ENCODE data around the gene LLGL1. TPM values are rescaled to one million over a fixed set of nuclear protein-coding genes. Genes with fewer than 3 reads are reported as not detected.

Gene LLGL1
- total and polyA plus RNA-seq, 10 of the 15 experiments (the other 5 are each of a cell fraction or from before 2014, with no cell fraction given): 0.02 to 9.2 (median 2.5) TPM

DNA sequence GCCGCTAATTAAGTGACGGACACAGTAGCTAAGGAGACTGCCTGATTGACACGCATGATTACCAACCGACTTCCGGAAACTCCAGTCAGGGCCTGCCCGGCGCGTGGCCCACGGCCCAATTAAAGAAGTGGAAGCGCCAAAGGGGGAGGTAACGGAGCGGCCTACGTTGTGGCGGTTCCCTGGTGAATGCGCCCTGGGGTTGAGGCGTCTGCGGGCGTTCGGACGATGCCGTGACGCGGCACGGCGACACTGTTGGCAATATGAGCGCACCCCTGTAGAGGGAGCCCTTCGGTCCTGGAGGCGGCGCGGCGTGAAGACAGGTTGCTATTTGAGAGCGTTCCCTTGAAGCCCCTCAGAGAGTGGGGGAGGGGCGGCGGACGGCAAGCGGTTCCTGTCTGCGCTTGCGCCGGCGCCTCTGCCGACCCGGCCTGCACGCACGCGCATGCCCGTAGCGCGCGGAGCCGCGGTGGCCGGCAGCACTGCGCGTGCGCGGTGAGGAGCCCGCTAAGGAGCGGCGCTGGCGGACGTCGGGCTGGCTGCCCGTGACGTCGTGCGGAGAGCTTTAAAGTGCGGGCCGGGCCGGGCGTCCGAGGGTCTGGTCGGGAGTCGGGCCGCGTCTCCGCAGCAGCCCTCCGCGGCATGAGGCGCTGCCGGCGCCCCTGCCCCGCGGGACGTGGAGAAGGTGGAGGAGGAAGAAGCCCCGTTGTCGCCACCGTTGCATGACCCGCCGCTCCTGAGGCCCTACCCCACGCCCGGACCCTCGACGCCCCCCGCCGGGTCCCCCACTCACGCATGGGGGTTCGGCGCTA, 41.9 kb upstream of the LLGL1 start, which contains the start of gene ALKBH5 (continued):
- no peak for TF ChIP-seq YBX1 (IDR thresholded peaks at IDR 0.05)
- TF ChIP-seq CHD2 (IDR thresholded peaks at IDR 0.05; ENCODE audit: borderline replicate concordance, low read depth, low read length): peak; percentile 93
- TF ChIP-seq ZNF217 (IDR thresholded peaks at IDR 0.05): no peak
- TF ChIP-seq, protein P1, sequence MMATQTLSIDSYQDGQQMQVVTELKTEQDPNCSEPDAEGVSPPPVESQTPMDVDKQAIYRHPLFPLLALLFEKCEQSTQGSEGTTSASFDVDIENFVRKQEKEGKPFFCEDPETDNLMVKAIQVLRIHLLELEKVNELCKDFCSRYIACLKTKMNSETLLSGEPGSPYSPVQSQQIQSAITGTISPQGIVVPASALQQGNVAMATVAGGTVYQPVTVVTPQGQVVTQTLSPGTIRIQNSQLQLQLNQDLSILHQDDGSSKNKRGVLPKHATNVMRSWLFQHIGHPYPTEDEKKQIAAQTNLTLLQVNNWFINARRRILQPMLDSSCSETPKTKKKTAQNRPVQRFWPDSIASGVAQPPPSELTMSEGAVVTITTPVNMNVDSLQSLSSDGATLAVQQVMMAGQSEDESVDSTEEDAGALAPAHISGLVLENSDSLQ (IDR thresholded peaks at IDR 0.05): peak; percentile 100
- TF ChIP-seq STAT1 (conservative IDR thresholded peaks at IDR 0.05): 0 out of 2 replicates have a peak, but pooled peaks have one; percentile 70
- peak; percentile 92 for TF ChIP-seq CREM (IDR thresholded peaks at IDR 0.05; ENCODE audit: low read depth)
- TF ChIP-seq TAF1 (IDR thresholded peaks at IDR 0.05; ENCODE audit: borderline replicate concordance, low read depth, low read length): peak; percentile 32; the same call in 1 of the 2 replicates
- TF ChIP-seq, protein P2, sequence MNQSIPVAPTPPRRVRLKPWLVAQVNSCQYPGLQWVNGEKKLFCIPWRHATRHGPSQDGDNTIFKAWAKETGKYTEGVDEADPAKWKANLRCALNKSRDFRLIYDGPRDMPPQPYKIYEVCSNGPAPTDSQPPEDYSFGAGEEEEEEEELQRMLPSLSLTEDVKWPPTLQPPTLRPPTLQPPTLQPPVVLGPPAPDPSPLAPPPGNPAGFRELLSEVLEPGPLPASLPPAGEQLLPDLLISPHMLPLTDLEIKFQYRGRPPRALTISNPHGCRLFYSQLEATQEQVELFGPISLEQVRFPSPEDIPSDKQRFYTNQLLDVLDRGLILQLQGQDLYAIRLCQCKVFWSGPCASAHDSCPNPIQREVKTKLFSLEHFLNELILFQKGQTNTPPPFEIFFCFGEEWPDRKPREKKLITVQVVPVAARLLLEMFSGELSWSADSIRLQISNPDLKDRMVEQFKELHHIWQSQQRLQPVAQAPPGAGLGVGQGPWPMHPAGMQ (IDR thresholded peaks at IDR 0.05; ENCODE audit: borderline replicate concordance): no peak
- TF ChIP-seq IKZF1 (conservative IDR thresholded peaks at IDR 0.05): peak; percentile 100
- peak; percentile 30; the same call in 1 of the 2 replicates for TF ChIP-seq PAX5 (IDR thresholded peaks at IDR 0.05; ENCODE audit: borderline replicate concordance, low read depth, low read length)
- peak; percentile 53 for TF ChIP-seq RB1 (IDR thresholded peaks at IDR 0.05; ENCODE audit: borderline replicate concordance)
- peak; percentile 48 for TF ChIP-seq ATF7 (IDR thresholded peaks at IDR 0.05; ENCODE audit: low read depth)
- TF ChIP-seq, protein P3, sequence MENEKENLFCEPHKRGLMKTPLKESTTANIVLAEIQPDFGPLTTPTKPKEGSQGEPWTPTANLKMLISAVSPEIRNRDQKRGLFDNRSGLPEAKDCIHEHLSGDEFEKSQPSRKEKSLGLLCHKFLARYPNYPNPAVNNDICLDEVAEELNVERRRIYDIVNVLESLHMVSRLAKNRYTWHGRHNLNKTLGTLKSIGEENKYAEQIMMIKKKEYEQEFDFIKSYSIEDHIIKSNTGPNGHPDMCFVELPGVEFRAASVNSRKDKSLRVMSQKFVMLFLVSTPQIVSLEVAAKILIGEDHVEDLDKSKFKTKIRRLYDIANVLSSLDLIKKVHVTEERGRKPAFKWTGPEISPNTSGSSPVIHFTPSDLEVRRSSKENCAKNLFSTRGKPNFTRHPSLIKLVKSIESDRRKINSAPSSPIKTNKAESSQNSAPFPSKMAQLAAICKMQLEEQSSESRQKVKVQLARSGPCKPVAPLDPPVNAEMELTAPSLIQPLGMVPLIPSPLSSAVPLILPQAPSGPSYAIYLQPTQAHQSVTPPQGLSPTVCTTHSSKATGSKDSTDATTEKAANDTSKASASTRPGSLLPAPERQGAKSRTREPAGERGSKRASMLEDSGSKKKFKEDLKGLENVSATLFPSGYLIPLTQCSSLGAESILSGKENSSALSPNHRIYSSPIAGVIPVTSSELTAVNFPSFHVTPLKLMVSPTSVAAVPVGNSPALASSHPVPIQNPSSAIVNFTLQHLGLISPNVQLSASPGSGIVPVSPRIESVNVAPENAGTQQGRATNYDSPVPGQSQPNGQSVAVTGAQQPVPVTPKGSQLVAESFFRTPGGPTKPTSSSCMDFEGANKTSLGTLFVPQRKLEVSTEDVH (IDR thresholded peaks at IDR 0.05; ENCODE audit: low read depth, partially characterized antibody): no peak
- TF ChIP-seq, protein P4, sequence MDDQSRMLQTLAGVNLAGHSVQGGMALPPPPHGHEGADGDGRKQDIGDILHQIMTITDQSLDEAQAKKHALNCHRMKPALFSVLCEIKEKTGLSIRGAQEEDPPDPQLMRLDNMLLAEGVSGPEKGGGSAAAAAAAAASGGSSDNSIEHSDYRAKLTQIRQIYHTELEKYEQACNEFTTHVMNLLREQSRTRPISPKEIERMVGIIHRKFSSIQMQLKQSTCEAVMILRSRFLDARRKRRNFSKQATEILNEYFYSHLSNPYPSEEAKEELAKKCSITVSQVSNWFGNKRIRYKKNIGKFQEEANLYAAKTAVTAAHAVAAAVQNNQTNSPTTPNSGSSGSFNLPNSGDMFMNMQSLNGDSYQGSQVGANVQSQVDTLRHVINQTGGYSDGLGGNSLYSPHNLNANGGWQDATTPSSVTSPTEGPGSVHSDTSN (IDR thresholded peaks at IDR 0.05; ENCODE audit: insufficient replicate concordance, low read depth, low read length): peak; percentile 100
- peak; percentile 60; the same call in 1 of the 2 replicates for TF ChIP-seq BCL11A (IDR thresholded peaks at IDR 0.05; ENCODE audit: low read depth, low read length)
- no peak for TF ChIP-seq NFXL1 (IDR thresholded peaks at IDR 0.05; ENCODE audit: borderline replicate concordance)
- TF ChIP-seq FOXK2 (IDR thresholded peaks at IDR 0.05): peak; percentile 62; the same call in 1 of the 2 replicates
- TF ChIP-seq, protein P5, sequence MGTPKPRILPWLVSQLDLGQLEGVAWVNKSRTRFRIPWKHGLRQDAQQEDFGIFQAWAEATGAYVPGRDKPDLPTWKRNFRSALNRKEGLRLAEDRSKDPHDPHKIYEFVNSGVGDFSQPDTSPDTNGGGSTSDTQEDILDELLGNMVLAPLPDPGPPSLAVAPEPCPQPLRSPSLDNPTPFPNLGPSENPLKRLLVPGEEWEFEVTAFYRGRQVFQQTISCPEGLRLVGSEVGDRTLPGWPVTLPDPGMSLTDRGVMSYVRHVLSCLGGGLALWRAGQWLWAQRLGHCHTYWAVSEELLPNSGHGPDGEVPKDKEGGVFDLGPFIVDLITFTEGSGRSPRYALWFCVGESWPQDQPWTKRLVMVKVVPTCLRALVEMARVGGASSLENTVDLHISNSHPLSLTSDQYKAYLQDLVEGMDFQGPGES (IDR thresholded peaks at IDR 0.05): peak; percentile 78; the same call in 1 of the 2 replicates
- peak; percentile 8 for TF ChIP-seq SIX5 (IDR thresholded peaks at IDR 0.05; ENCODE audit: low read depth, low read length, severe bottlenecking)
- TF ChIP-seq, protein P6, sequence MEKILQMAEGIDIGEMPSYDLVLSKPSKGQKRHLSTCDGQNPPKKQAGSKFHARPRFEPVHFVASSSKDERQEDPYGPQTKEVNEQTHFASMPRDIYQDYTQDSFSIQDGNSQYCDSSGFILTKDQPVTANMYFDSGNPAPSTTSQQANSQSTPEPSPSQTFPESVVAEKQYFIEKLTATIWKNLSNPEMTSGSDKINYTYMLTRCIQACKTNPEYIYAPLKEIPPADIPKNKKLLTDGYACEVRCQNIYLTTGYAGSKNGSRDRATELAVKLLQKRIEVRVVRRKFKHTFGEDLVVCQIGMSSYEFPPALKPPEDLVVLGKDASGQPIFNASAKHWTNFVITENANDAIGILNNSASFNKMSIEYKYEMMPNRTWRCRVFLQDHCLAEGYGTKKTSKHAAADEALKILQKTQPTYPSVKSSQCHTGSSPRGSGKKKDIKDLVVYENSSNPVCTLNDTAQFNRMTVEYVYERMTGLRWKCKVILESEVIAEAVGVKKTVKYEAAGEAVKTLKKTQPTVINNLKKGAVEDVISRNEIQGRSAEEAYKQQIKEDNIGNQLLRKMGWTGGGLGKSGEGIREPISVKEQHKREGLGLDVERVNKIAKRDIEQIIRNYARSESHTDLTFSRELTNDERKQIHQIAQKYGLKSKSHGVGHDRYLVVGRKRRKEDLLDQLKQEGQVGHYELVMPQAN (conservative IDR thresholded peaks at IDR 0.05): peak; percentile 75

Data from GM12878 (cell line).